A549 (cell line): Measurements from ENCODE around the gene CTIF. TPM values are rescaled to one million over a fixed set of nuclear protein-coding genes. Genes with fewer than 3 reads are reported as not detected.

Source experiments
- ATAC-seq, 2 experiments: fragments of 200-7000 bp in 1 of 2; fragments of >200 bp in 1 of 2; cut with Nextera tagmentation in 1 of 2; cut with Tn5 transposase in 1 of 2; 3 replicates each; pipeline versions ENCODE4 v1.8.0 to v1.9.1; 2018 to 2020; ENCODE audit warnings: mild to moderate bottlenecking in 1 of 2, moderate library complexity in 1 of 2
- CTCF ChIA-PET: fragments of 300-600 bp; sonication (Branson Sonifier 250); formaldehyde crosslinking; extraction: SDS; loops from one replicate; lab custom pipeline; 2021; ENCODE audit warnings: antibody characterized with exemption, inconsistent platforms; lab: Yijun Ruan, JAX
- POLR2A ChIA-PET: fragments of 350-600 bp; formaldehyde crosslinking; extraction: SDS; loops from one replicate; lab custom pipeline; 2021; ENCODE audit warnings: antibody characterized with exemption, inconsistent platforms; lab: Yijun Ruan, JAX
- DNase-seq, 2 experiments: peaks; one replicate each; pipeline versions ENCODE4 v3.0.0 to v3.0.0-alpha.2; 2011 to 2016; ENCODE audit warnings: low read depth in 1 of 2, low spot score in 1 of 2
- FAIRE-seq: peaks from 2 replicates; lab custom pipeline; 2011; peaks lifted over from hg19 to GRCh38; lab: Jason Lieb, UNC
- H3K27ac ChIP-seq, 2 experiments: fragments of >200 bp; sonication (Bioruptor Twin); formaldehyde crosslinking; 3 replicates each; pipeline ENCODE4 v1.5.1; 2016 to 2017
- H3K4me1 ChIP-seq: fragments of >200 bp; sonication (Bioruptor Twin); formaldehyde crosslinking; 3 replicates; pipeline ENCODE4 v1.6.1; 2016
- H3K4me2 ChIP-seq: fragments of >200 bp; sonication (Bioruptor Twin); formaldehyde crosslinking; 3 replicates; pipeline ENCODE4 v1.6.1; 2016
- H3K4me3 ChIP-seq: fragments of >200 bp; sonication (Bioruptor Twin); formaldehyde crosslinking; 3 replicates; pipeline ENCODE4 v1.5.1; 2016
- H3K9me3 ChIP-seq: fragments of >200 bp; sonication (Bioruptor Twin); formaldehyde crosslinking; 3 replicates; pipeline ENCODE4 v1.6.1; 2016
- BCL3 ChIP-seq: fragments of >200 bp; sonication (Bioruptor Twin); formaldehyde crosslinking; IDR thresholded peaks from 3 replicates; pipeline ENCODE4 v1.6.1; 2016
- CBX2 ChIP-seq: fragments of 200-600 bp; sonication (generic); IDR thresholded peaks from 2 replicates; pipeline ENCODE4 v1.6.1; 2016; ENCODE audit warnings: low read depth, mild to moderate bottlenecking, borderline replicate concordance
- CBX8 ChIP-seq: fragments of 200-600 bp; sonication (generic); IDR thresholded peaks from 2 replicates; pipeline ENCODE4 v1.6.1; 2016
- EHF ChIP-seq: fragments of 250-450 bp; sonication (Bioruptor Pico); IDR thresholded peaks from 2 replicates; pipeline ENCODE4 v1.5.0; 2020; ENCODE audit warnings: mild to moderate bottlenecking
- ESRRA ChIP-seq: fragments of 150-350 bp; IDR thresholded peaks from 2 replicates; pipeline ENCODE4 v1.6.1; 2014; ENCODE audit warnings: mild to moderate bottlenecking, low read length, borderline replicate concordance
- FOSB ChIP-seq: fragments of 250-450 bp; sonication (Bioruptor Pico); IDR thresholded peaks from 2 replicates; pipeline ENCODE4 v1.5.0; 2020; ENCODE audit warnings: mild to moderate bottlenecking, moderate library complexity
- HEYL ChIP-seq: fragments of 250-450 bp; sonication (Bioruptor Pico); IDR thresholded peaks from 2 replicates; pipeline ENCODE4 v1.8.0; 2021; ENCODE audit warnings: mild to moderate bottlenecking, moderate library complexity
- HOXB13 ChIP-seq: fragments of 250-450 bp; sonication (Bioruptor Pico); IDR thresholded peaks from 2 replicates; pipeline ENCODE4 v1.5.0; 2020; ENCODE audit warnings: low read depth, mild to moderate bottlenecking, moderate library complexity
- HOXB5 ChIP-seq: fragments of 250-450 bp; sonication (Bioruptor Pico); IDR thresholded peaks from 2 replicates; pipeline ENCODE4 v1.5.0; 2020; ENCODE audit warnings: mild to moderate bottlenecking, moderate library complexity
- JUN ChIP-seq, 2 experiments: fragments of >200 bp; sonication (Bioruptor Twin); formaldehyde crosslinking; IDR thresholded peaks; 2 replicates in 1 of 2; 3 replicates in 1 of 2; pipeline ENCODE4 v1.6.1; 2016 to 2017
- KDM5A ChIP-seq: fragments of 200-600 bp; sonication (generic); IDR thresholded peaks from 2 replicates; pipeline ENCODE4 v1.6.1; 2016; ENCODE audit warnings: antibody characterized with exemption, mild to moderate bottlenecking
- NFE2L2 ChIP-seq: fragments of 150-350 bp; conservative IDR thresholded peaks from 2 replicates; pipeline ENCODE4 v1.6.1; 2014; ENCODE audit warnings: low read length
- NPAS2 ChIP-seq: fragments of 250-450 bp; sonication (Bioruptor Pico); IDR thresholded peaks from 2 replicates; pipeline ENCODE4 v1.8.0; 2022; ENCODE audit warnings: mild to moderate bottlenecking, moderate library complexity, borderline replicate concordance
- PHF8 ChIP-seq: fragments of 200-600 bp; sonication (generic); IDR thresholded peaks from 2 replicates; pipeline ENCODE4 v1.6.1; 2016; ENCODE audit warnings: low read depth, mild to moderate bottlenecking, antibody characterized with exemption, moderate library complexity, borderline replicate concordance
- RAD21 ChIP-seq, 2 experiments: fragments of >200 bp in 1 of 2; sonication (Bioruptor Twin) in 1 of 2; formaldehyde crosslinking in 1 of 2; IDR thresholded peaks in 1 of 2; conservative IDR thresholded peaks in 1 of 2; 2 replicates in 1 of 2; 3 replicates in 1 of 2; pipeline ENCODE4 v1.6.1; 2012 to 2018; ENCODE audit warnings: inconsistent platforms in 1 of 2
- RCOR1 ChIP-seq: fragments of 150-350 bp; IDR thresholded peaks from 2 replicates; pipeline ENCODE4 v1.6.1; 2014; ENCODE audit warnings: antibody characterized with exemption, low read length, low read depth
- REST ChIP-seq: fragments of 200-600 bp; sonication (generic); IDR thresholded peaks from 2 replicates; pipeline ENCODE4 v1.6.1; 2016; ENCODE audit warnings: antibody characterized with exemption, mild to moderate bottlenecking, moderate library complexity
- RFX5 ChIP-seq: fragments of 450-650 bp; IDR thresholded peaks from 2 replicates; pipeline ENCODE4 v1.7.1; 2014; ENCODE audit warnings: antibody characterized with exemption, mild to moderate bottlenecking, moderate library complexity
- SMC3 ChIP-seq: fragments of >200 bp; sonication (Bioruptor Twin); formaldehyde crosslinking; IDR thresholded peaks from 3 replicates; pipeline ENCODE4 v1.6.1; 2018; ENCODE audit warnings: inconsistent platforms
- SREBF2 ChIP-seq: fragments of 450-650 bp; IDR thresholded peaks from 2 replicates; pipeline ENCODE4 v1.6.1; 2014; ENCODE audit warnings: mild to moderate bottlenecking, moderate library complexity
- ZNF302 ChIP-seq: fragments of 250-450 bp; sonication (Bioruptor Pico); IDR thresholded peaks from 2 replicates; pipeline ENCODE4 v1.9.0; 2021; ENCODE audit warnings: inconsistent platforms, mild to moderate bottlenecking, moderate library complexity
- ZSCAN20 ChIP-seq: fragments of 250-450 bp; sonication (Bioruptor Pico); IDR thresholded peaks from 2 replicates; pipeline ENCODE4 v1.8.0; 2022; ENCODE audit warnings: mild to moderate bottlenecking, moderate library complexity
- WGBS: methylation state at CpG from one replicate; pipeline ENCODE4 v1.1.6; 2017; ENCODE audit errors: missing lambda C conversion rate; 5-methylcytosine and 5-hydroxymethylcytosine counted together
- polyA plus RNA-seq, 4 experiments: library from polyadenylated mRNA; depleted of rRNA in 3 of 4; stranded (reverse); fragments of >200 nt; fragmentation: RNase III in 1 of 4; extraction: RNeasy Plus Mini Kit Qiagen cat#74134 plus additional on column Dnase treatment in 1 of 4; gene quantifications; 2 replicates in 3 of 4; 3 replicates in 1 of 4; pipeline ENCODE4 v1.2.3, GENCODE V29; 2011 to 2017

Gene CTIF
- polyA plus RNA-seq, 2 of the 4 experiments (the other 2 are of a cell fraction): 17.0 to 24.7 TPM

- Histone ChIP-seq H3K9me3 (no peaks in the 10 kb centered on the region), H3K4me3 (no peak overlapping the region), H3K4me1 (no peaks in the 10 kb centered on the region), H3K4me2 (no peak overlapping the region), H3K27ac (no peak overlapping the region)
- TF ChIP-seq JUN (IDR thresholded peaks at IDR 0.05) (no peak), HOXB13 (CRISPR knock-in tag) (no peak), RFX5 (no peak), HEYL (CRISPR knock-in tag) (no peak), ZNF302 (no peak), PHF8 (no peak), CBX2 (no peak)
- DNase-seq: no peak
- FAIRE-seq: no peak
- WGBS: 92% methylated on average over 10 of the region's 10 CpGs
- no peak for ATAC-seq
- POLR2A ChIA-PET: no interaction called here
- CTCF ChIA-PET: no interaction called here
These were observed 267.1 kb downstream of the CTIF start for GRCh38 chr18:48805826-48806535.

- H3K4me2 ChIP-seq: no peak overlapping the region
- H3K4me3 ChIP-seq: no peak overlapping the region
- no peak for ATAC-seq
- 83% methylated on average over 11 of the region's 11 CpGs for WGBS
- POLR2A ChIA-PET: no interaction called here
- TF ChIP-seq RCOR1 (no peak), KDM5A (no peak), ZSCAN20 (CRISPR knock-in tag) (no peak), FOSB (no peak), HOXB5 (CRISPR knock-in tag) (no peak)
- TF ChIP-seq, all 56 proteins: peak for 0
- CTCF ChIA-PET: no interaction called here
- Histone ChIP-seq H3K27ac (no peak overlapping the region), H3K4me1 (no peaks in the 10 kb centered on the region), H3K9me3 (no peaks in the 10 kb centered on the region)
- FAIRE-seq (no peak), DNase-seq (no peak)
These were observed 267.9 kb downstream of the CTIF start for GRCh38 chr18:48806551-48807261.

- Histone ChIP-seq H3K4me3 (no peak overlapping the region), H3K4me2 (no peak overlapping the region), H3K9me3 (no peaks in the 10 kb centered on the region), H3K27ac (no peak overlapping the region), H3K4me1 (no peaks in the 10 kb centered on the region)
- TF ChIP-seq NFE2L2 (no peak), KDM5A (no peak), HOXB5 (CRISPR knock-in tag) (no peak), CBX8 (no peak), REST (no peak), JUN (IDR thresholded peaks at IDR 0.05) (no peak), BCL3 (no peak), SMC3 (no peak), EHF (CRISPR knock-in tag) (no peak), RAD21 (conservative IDR thresholded peaks at IDR 0.05 in 1 of 2, IDR thresholded peaks at IDR 0.05 in 1 of 2) (no peak), SREBF2 (no peak), ESRRA (no peak), NPAS2 (no peak)
- POLR2A ChIA-PET: no interaction called here
- ATAC-seq: no peak
- DNase-seq: no peak
- 95% methylated on average over 1 of the region's 1 CpG for WGBS
- no peak for FAIRE-seq
- CTCF ChIA-PET: no interaction called here
These were observed 269.6 kb downstream of the CTIF start for GRCh38 chr18:48808476-48808875.
